ENCODE measurements around the gene COTL1.

COTL1 gene

DNA sequence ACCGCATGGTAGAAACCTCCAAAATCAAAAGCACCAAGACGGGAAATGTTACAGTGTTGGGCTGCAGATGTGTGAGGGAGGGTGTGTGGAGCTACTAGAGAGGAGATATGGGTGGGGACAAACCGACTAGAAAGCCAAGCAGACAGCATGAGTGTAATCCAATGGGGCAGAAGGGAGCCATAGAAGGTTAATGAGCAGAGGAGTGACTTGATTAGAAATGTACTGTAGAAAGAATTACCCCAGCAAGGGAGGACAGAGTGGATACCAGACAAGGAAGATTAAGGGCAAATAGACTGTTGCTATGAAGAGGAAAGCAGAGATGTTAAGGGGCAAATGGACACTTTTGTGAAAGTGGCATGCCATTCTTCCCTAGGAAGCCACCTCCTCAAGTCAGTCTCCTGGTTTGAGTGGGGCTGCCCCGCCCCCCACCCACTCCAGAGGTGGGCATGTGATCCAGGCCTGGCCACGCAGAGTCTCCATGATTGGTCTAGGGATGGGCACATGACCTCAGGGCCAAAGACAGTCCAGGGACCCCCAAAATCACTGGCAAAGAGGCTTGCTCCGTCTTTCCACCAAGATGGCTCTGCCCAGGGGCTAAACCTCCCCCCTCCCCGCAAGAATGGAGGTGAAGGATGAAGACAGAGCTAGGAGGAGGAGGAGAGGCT lies 4.3 kb downstream of the COTL1 start:
- DNase-seq: no peak

DNA sequence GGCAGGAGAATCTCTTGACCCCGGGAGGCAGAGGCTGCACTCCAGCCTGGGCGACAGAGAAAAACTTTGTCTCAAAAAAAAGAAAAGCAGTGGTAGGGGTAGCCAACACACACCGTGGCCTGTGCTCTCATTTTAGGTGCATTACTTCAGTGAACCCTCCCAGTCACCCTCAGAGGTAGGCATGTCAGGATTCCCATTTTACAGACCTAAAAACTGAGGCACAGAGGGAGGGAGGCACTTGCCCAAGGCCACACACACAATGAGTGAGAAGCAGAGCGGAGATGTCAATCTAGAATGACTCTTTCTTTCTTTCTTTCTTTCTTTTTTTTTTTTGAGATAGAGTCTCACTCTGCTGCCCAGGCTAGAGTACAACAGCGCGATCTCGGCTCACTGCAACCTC lies 5.2 kb downstream of the COTL1 start:
- DNase-seq: no peak

DNA sequence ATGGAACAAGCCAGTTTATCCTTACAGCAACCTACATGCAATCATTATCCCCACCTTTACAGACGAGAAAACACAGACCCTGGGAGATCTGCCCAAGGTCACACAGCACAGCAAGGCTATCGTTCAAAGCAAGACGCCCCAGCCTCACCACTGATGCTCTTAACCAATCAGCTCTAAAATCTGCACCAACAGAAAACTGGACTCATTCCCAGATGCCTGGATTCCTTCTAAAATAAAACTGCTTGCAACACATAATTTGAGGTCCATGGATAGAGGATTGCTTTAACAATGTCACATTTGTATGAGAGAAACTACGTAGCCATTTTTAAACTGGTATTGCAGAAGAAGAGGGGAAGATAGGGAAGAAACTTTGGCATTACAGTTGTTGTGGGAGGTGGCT lies 6.8 kb downstream of the COTL1 start:
- DNase-seq: no peak

DNA sequence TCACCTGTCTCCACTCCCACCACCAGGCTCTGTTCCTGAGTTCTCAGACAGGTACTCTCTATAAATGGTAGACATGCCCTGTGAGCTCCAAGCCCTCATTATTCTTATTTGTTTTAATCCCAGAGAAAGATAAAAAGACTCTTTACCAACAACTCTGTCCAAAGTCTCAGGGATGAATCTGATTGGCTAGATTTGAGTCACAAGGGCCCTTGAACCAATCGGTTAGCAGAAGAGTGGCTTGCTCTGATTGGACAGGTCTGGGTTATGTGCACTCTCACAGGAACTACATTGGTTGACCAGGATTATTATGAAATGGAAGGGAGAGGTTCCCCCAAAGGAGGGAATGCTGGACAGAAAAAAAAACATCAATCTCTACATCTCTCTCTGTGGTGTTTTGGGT lies 7.5 kb downstream of the COTL1 start:
- no peak for DNase-seq

DNA sequence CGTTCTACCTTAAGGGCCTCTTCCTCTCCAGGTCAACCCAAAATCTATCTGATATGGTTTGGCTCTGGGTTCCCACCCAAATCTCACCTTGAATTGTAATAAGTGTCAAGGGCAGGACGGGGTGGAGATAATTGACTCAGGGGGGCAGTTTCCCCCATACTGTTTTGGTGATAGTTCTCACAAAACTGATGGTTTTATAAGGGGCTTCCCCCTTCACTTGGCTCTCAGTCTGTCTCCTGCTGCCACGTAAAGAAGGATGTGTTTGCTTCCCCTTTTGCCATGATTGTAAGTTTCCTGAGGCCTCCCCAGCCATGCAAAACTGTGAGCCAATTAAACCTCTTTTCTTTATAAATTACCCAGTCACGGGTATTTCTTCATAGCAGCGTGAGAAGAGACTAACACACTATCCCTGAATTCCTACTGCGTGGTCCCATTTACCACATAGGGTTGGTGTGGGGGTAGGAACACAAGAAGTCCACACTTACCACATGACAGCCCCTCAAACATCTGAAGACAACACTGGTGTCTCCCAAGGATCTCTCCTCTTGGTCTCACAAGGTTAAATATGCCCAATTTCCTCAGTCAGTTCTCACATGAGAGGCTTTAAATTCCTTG lies 8.2 kb downstream of the COTL1 start:
- DNase-seq: no peak

DNA sequence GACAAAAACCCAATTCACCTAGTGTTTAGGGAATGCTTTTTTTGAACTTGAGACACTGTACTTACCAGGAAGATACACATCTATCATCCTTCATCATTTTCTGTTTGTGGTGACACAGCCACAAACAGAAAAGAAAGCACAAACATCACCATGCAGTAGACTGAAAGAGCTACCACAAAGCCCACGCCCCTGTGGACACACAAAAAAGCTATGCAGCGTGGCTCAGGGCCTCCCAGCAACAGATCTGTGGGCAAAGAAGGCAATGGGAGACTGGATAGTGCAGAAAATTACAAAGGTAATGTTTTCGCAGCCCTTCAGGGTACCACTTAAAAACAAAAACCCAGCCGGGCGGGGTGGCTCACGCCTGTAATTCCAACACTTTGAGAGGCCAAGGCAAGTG lies 9.6 kb downstream of the COTL1 start:
- no peak for DNase-seq

DNA sequence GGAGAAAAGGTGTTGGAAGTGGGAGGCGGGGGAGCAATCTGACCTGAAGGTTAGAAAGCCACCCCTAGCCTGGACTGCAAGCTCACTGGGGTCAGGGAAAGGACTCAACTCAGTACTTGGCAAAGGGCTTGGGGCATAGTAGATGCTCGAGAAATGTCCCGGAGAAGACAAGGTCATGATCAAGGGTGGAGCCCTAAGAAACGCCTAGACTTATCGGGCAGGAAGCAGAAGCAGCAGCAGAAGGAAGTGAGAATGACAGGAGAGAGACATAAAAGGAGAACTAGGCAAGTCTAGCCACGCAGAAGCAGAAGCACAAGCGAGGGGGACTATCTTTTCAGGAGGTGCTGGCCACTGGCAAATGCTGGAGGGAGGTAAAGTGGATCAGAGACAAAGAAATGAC lies 10.2 kb downstream of the COTL1 start:
- DNase-seq: no peak

DNA sequence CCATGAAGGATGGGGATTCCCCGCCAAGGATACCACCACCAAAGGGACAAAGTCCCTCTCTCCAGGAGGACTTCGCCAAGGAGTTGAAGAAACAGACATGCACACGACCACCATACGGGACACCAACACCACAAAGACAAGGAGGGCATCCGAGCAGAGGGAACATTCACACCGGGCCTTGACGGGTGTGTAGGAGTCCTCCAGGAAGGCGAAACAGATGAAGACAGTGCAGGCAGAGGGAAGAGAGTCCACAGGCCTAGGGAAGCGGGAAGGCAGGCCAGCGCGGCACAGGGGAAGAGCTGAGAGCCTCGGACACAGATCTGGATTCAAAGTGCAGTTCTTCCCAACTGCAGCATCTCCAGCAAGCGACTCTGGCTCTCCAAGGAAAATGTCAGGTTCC lies 10.8 kb downstream of the COTL1 start:
- no peak for DNase-seq

DNA sequence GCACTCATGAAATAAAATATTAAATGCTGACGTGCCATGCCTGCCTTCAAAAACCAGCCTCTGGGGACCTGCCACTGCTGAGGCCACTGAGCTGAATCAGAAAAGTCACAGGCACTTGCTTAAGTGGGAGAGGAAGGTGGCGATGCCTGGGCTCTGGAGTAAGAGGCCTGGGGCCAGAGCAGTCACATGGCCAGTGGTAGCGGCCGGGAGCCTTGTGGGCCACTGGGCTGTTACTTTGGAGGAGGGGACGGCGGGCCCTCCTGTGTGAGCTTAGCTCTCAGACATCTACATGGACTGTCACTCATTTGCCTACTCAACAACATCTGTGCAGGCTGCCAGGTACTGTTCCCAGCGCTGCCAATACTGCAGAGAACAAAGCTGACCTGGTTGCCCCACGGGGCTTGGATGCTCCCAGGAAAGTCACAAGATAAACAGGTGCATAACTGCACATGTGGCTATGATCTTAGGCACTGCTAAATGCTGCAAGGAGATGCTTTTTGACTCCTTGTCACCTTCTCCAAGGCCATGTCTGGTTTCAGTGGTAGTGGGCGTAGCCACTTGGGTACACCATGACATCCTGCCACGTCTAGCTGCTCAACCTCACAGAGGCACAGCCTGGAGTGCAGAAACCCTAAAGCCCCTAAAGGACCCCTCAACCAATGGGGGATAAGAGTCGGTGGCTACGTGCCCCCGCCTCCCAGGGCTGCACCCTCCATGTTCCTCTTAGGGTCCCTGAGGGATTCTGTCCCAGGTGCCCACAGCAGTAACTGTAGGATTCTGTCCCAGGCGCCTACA lies 11.6 kb downstream of the COTL1 start:
- no peak for DNase-seq

DNA sequence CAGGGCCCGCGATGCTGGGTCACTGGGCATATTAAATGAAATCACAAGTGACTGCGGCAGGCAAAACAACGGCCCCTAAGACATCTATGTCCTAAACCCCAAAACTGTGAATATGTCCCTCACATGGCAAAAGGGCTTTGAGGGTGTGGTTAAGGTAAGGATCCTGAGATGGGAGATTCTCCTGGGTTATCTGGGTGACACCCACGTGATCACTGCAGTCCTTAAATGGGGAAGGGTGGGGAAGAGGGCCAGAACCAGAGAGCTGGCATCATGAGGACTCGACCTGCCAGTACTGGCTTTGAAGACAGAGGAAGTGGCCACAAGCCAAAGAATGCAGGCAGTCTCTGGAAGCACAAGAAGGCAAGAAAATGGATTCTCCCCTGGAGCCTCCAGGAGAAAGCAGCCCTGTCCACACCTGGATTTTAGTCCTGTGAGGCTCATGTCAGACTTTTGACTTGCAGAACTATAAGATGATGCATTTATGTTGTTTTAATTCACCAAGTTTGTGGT lies 12.5 kb downstream of the COTL1 start:
- no peak for DNase-seq

DNA sequence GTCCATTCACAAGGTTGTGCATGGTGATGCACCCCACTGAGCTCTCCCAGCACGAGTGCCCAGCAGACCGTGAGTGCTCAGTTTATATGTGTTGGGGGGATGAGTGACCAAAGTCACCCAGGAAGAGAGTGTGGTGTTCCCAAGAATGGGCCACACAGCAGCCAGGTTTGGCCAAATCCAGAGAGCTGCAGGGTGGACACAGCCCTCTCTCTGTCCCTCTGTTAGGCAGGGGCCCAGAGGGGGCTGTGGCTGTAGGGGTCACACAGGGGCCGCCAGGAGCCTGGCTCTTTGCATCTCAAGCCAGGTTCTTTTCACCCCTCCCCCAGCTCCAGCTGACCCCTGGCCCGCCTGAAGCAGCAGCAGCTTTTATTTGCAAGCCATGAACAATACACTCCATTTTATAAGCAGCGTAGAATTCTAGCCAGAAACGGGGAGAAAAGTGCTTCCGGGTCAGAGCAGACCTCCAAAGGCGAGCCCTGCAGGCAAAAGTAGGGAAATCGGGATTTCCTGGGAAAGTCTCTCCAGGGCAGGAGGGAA lies 13.3 kb downstream of the COTL1 start:
- DNase-seq: no peak

DNA sequence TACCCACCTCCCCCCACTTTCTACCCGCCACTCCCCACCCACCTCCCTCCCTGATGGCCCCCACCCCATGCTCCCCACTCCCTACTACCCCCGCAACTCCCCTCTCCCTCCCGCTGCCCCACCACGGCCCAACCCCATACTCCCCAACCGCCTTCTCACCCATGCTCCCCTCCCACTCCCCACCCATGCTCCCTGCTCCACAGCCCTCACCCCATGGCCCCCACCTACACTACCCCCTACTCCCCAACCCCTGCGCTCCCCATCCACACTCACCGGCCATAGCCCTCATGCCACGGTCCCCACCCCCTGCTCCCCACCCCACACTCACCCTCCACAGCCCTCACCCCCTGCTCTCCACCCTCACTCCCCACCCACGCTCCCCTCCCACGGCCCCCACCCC lies 13.9 kb downstream of the COTL1 start:
- no peak for DNase-seq

DNA sequence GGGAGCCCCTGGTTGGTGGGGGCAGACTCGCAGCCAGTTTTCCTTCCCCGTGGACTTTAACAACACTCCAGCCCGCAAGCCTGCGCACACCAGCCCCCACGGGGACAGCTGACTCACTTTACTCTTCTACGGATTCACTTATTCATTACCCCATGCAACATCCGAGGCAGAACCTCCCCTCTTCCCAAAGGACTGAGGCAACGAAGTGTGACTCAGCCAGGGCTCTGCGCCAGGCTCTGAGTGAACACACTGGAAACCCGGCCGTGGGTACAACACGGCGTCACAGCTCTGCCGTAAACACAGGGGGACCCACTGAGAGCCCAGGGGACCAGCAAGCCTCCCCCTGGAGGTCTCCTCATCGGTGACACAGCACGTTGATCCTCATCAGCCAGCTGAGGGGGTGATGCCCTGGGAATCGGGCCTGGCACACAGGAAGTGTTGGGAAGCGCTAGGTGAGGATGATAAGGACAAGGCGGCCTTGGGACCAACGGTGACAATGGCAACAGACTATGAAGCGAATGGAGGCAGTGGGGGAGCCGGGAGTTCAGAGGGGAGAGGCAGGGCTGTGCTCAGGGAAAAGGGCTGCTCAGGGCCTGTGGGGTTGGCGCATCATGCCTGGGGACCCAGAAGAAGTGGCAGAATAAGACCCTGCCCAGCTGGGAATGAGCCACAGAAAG lies 14.6 kb downstream of the COTL1 start:
- DNase-seq: no peak

DNA sequence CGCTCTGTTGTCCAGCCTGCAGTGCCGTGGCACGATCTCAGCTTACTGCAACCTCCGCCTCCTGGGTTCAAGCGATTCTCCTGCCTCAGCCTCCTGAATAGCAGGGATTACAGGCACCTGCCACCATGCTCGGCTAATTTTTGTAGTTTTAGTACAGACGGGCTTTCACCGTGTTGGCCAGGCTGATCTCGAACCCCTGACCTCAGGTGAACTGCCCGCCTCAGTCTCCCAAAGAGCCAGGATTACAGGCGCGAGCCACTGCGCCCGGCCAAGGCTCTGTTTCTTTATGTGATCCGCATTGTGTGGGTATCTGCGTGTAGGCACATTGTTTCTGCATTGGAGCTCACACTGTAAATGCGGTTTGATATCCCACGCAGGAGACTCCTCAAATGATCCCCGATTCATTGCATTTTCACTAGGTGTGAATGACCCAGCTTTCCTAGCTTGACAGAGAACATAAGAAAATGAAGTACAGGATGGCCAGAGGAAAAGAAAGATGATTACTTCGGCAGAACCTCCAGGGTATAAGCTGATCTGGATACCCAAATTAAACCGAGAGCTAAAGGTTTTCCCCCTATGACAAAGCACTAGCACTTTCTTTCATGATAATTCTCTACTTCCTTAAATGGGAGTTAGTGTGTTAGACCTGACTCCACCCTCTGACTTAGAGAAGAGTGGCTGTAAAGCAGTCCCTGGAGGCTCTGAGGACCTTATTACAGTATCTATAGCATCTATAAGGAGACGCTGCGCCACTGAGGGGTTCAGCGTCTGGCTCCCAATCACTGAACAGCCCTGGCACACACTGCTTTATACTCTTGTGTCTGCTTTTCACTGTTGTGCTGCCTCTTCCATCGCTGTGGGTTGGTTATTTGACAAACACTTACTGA lies 17.3 kb downstream of the COTL1 start:
- DNase-seq: no peak

DNA sequence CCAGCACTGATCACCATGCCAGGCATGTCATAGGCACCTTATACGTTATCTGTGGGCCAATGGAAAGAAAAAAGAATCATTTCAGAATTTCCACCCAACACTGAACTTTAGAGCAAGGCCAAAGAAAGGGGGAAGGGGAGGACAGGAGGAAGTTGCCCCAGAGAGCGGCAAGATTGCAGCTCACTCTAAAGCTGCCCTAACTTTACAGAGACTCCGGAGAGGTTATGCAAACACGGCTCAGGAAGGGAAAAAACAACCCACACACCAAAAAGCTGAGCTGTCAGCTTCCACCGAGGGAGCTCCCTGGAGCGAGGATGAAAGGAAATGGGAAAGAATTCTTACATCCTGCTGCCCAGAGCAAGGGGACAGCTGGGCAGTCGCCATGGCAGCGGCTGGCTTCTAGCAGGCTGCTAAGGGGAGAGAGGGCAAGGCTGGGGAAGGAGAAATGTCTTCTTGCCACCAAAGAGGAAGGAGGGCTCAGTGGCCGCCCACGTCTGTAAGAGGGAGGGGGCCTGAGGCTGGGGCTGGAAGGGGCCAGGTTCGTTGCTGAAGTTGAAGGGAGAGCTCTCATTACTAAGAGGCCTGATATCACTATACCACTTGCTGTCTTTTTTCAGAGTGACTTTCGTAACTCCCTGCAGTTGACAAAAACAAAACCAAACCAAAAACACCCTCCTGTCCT lies 18.2 kb downstream of the COTL1 start:
- DNase-seq: no peak

DNA sequence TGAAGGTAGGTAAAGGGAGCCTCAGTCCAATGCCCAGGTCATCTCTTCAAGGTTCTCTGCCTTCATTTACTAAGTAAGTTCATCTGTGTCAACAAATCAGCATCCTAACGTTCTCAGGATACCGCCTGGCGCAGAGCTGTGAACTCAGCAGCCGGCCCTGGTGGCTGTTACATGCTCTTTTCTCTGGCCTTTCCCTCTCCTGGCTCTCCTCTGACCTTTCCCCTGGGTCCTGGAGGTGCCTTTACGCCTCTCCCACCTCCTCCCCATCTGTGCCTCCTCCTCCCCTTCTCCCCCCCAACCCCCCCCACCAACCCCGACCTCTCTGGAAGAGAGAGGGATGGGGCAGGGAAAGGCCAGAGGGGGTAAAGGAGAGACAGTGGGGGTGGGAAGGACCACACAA lies 19.5 kb downstream of the COTL1 start:
- DNase-seq: no peak

DNA sequence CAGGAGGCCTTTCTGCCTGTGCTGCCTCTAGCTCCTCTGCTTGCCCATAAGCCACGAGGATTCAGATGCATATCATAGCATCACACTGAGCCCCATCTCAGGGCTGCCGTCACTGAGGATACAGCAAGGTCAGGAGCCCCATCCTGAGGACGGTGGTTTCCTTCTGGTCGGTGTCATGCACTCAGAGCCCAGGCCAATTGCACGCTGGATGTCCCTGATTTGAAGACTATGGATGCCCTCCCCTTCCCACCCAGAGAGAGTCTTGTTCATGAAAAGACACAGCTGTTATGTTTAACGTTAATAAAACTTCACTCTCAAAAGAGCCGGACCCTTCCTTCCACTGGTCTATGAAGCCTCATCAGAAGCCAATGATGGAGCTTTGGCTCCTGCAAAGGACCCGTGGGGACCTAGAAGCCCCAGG lies 19.9 kb downstream of the COTL1 start:
- no peak for DNase-seq

DNA sequence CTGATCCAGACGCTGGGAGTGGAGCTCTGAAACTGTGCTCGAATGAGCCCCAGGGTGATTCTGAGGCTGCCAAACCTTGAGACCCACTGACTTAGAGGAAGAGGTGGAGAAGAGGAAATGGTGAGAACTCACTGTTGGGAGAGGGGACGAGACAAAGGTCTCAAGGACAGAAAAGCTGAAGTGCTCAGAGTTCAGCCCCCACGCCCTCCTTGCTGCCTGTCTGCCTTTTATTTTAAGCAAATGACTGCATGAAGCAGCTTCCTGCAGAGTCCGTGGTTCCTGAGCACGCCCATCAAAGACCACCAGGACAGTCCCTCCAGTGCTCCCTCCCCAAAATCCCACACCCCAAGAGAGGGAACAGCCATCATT lies 20.4 kb downstream of the COTL1 start:
- DNase-seq: no peak

DNA sequence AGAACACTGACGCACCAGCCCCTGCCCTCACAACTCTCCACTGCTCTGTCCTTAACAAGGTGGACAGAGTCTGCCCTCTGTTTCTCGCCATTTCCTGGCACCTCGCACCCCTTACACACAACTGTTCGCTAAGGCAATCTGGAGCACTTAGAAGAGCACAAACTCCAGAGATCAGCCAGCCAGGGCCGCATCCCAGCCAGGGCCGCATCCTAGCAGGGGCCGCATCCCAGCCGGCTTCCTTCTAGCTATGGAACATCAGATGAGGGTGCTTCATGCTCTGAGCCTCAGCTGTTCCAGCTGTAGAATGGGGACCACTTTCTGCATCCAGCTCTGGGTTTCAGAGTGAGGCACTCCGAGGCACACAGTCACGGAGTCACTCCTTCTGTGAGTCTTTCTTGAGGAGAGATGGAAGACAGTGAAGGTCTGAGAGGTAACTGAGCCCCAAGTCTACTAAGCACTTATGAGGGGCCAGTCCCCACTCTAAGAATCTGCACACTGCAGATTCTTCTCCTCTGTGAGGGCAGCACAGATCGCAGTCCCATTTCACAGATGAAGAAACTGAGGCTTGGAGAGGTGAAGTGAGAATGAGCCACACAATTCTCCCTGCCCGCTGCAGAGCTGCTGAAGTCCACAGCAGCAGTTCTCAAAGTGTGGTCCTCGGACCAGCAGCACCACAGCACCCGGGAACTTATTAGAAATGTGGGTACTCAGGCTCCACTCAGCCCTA lies 20.9 kb downstream of the COTL1 start:
- no peak for DNase-seq

DNA sequence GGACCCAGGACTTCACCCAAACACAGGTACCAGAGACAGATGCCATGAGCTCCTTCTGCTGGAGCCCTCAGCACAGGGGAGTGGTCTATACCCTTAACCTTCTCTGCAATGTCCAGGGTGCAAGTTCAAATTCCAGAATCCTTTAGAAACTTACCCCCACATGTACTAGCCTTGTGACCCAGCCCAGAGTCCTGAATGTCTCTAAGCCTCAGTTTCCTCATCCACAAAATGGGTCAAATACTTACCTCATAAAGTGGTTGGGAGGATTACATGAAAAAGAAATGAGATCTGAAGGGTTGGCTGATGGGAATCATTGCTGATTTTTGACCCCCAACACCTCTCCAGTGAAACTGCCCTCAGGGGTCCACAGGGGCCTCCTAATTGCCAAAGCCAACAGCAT lies 21.7 kb downstream of the COTL1 start:
- DNase-seq: no peak

DNA sequence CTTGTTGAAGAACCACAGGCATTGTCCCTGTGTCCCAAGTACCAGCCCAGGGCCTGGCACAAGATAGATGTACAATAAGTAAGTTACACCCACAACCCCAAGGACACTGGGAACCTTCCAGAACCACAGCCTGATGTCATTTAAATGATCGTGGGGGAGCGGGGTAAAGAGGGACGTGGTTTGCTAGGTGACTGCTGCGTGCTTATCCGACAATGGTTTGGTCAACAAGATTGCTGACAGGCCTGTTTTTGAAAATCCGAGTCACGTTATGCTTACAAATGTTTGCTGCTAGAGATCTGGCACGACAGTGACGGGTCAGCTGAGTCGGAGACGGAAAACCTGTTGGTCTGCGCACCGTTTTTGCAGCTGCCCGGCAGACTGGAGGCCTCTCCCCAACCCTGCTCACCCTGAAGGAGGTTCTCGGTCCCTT lies 22.8 kb downstream of the COTL1 start:
- DNase-seq: no peak
